Posterior vena cava (tissue), 2 donors: ENCODE measurements around the gene CAMTA1. TPM values are rescaled to one million over a fixed set of nuclear protein-coding genes. Genes with fewer than 3 reads are reported as not detected.
"Not testable (repeated sequence)": the region's sequence is repeated elsewhere in the genome, so short reads cannot be mapped to it uniquely, and the experiment has no call there.

ENCODE experiments used
- DNase-seq: peaks from one replicate; pipeline ENCODE4 v3.0.0-alpha.2; 2020; ENCODE audit warnings: low spot score
- intact Hi-C, 2 donors: fragments of 100-400 bp; cut with DNase I; formaldehyde crosslinking; loops; one replicate each; pipeline versions ENCODE4 v1.14.1 to v1.14.2; 2022 to 2023
- total RNA-seq, 2 donors: library from RNA; stranded (reverse); fragmentation: NEBNext Ultra II Directional; extraction: Animal tissue kit (Norgen Biotek cat#: 25700); gene quantifications; one replicate each; pipeline ENCODE4 v1.2.1, GENCODE V29; 2021
- donor health status: DM: yes; HTN: yes; CAD: no.
- donor health status: DM: yes; HTN: yes; CAD: no.

Gene CAMTA1
- total RNA-seq, 2 donors from 2014 or later = 65.1 to 76.4 TPM

GRCh38 chr1:6914706-6915105, 129.5 kb downstream of the CAMTA1 start:
- DNase-seq = no peak
- intact Hi-C loops = no loop called here

DNA sequence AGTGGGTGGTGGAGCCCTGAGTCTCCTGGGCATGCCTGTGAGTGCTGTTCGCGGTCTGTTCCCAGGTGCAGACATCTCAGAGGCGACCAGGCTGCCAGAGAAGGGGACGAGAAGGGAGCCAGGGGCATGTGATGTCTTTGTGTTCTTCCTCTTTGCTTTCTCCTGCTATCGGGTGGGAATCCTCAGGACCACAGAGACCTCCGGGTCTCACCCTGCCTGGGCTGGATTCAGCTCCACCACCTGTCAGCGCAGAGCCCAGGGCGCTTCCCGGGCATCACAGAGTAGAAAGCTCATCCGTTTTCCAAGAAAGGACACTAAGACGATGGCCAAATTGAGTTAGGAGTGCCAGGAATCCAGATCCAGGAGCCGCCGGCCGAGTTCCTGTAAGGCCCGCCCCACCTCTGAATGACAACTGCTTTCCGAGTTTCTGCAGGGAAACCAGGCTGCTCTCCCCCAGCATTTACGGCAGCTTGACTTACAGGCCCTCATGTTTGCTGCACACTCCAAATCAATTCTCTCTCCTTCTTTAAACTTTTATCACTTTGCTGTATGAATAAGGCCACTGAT, 130.8 kb downstream of the CAMTA1 start:
- intact Hi-C loops = no loop called here

GRCh38 chr1:6917067-6917466, 131.8 kb downstream of the CAMTA1 start:
- no peak for DNase-seq
- intact Hi-C loops = no loop called here

More for the DNA sequence above, 130.8 kb downstream of the CAMTA1 start:
- no peak for DNase-seq

- intact Hi-C loops = no loop called here
- DNase-seq = no peak
Observed at GRCh38 chr1:6918186-6918924, 133.1 kb downstream of the CAMTA1 start.

GRCh38 chr1:6918925-6919511, 133.8 kb downstream of the CAMTA1 start:
- intact Hi-C loops = no loop called here
- no peak for DNase-seq

DNA sequence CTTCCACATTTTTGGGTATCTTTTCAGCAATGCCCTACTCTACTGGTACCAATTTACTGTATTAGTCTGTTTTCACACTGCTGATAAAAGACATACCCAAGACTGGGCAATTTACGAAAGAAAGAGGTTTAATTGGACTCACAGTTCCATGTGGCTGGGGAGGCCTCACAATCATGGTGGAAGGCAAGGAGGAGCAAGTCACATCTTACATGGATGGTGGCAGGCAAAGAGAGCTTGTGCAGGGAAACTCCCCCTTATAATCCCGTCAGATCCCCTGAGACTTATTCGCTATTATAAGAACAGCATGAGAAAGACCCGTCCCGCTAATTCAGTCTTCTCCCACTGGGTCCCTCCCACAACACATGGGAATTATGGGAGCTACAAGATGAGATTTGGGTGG, 136.3 kb downstream of the CAMTA1 start:
- DNase-seq = not testable (repeated sequence)
- intact Hi-C loops = loop anchor here in 1 of 2 donors (10.0 kb wide), 1 partner anchor 1143 kb away; no protein-coding TSS in a partner anchor

GRCh38 chr1:6922096-6922931, 137.1 kb downstream of the CAMTA1 start:
- intact Hi-C loops = loop anchor here in 1 of 2 donors (10.0 kb wide), 1 partner anchor 1142 kb away; no protein-coding TSS in a partner anchor
- DNase-seq = peak; percentile 88

- intact Hi-C loops = loop anchor here in 1 of 2 donors (10.0 kb wide), 1 partner anchor 1142 kb away; no protein-coding TSS in a partner anchor
- DNase-seq = no peak
Observed at GRCh38 chr1:6923012-6923411, 137.8 kb downstream of the CAMTA1 start.

GRCh38 chr1:6923416-6923815, 138.2 kb downstream of the CAMTA1 start:
- no peak for DNase-seq
- intact Hi-C loops = loop anchor here in 1 of 2 donors (10.0 kb wide), 1 partner anchor 1141 kb away; no protein-coding TSS in a partner anchor

DNA sequence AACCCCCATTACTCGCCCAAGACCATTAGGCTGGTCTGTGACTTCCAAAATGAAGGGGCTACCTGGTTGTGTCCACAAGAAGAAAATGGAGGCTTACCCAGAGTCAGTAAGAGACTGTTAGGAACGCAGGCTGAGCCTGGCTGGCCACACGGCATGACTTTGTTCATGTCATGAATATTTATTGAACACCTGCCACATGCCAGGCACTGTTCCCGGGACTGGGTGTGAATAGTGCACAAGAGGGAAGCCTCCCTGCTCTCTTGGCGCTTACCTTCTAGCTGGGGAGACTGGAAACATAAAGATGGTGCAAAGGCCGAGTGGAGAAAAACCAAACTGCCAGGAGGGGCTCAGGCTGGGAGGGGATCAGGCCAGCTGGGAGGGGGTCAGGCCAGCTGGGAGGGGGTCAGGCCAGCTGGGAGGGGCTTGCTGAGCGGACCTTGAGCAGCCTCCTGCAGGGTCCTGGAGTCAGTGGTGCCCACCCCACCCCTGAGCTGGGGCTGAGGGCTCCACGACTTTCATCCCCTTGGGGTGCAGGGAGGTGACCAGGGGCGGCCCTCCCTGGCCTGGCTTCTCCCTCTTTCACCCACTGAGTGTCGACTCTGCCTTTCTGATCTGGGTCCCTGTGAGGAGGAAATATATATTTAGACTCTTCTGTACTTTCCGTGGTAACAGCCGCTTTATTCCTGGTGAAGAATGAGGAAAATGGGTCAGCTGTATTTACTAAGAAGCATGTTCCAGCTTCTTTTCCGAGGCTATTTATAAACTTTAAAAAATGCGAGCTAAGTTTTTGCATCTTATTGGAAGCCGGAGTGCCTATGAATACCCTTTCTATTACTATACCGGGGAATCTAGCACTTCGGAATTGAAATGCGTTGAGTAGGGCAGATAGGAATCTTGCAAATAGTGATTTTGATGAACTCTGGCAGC, 139.0 kb downstream of the CAMTA1 start:
- intact Hi-C loops = loop anchor here in 1 of 2 donors (10.0 kb wide), 1 partner anchor 1141 kb away; no protein-coding TSS in a partner anchor
- DNase-seq = no peak

DNA sequence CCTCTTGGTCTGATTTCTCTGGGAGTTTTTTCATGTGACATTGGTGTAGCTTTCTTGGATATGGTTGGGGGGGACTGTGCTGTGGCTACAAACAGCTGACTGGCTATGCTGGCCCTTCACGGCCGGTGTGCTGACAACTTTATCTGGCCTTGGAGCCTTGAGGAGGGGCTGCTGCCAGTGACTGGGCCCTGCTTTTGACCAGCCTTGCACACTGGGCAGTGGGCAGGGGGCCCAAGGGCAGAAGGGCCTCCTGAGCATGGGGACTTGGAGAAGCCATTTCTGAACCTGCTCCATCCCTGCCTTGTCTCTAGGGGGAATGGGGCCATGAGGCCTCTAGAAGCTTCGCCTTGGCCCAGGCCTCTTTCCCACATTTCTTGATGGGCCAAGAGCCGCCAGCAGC, 139.6 kb downstream of the CAMTA1 start:
- intact Hi-C loops = loop anchor here in 1 of 2 donors (10.0 kb wide), 1 partner anchor 1140 kb away; no protein-coding TSS in a partner anchor

DNA sequence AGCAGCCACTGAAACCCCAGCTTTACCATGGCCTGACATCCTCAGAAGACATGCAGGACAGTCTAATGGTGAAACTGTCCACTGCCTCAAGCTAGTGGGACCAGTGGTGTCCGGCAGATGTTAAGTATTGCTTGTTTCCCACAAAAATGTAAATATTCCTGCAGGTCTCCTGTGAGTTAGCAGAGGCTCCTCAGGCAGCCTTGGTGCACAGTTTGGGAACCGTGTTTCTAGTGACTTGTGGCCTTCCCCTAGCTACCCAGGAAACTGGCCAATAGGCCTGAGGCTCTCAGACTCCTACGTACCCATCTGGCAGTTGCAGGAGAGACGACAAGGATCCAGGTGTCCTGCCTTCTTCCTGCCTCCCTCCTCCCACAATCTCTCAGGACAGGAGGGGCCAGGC, 142.4 kb downstream of the CAMTA1 start:
- intact Hi-C loops = loop anchor here in 1 of 2 donors (10.0 kb wide), 1 partner anchor 1137 kb away; no protein-coding TSS in a partner anchor
- no peak for DNase-seq

More for the DNA sequence above, 139.6 kb downstream of the CAMTA1 start:
- no peak for DNase-seq

DNA sequence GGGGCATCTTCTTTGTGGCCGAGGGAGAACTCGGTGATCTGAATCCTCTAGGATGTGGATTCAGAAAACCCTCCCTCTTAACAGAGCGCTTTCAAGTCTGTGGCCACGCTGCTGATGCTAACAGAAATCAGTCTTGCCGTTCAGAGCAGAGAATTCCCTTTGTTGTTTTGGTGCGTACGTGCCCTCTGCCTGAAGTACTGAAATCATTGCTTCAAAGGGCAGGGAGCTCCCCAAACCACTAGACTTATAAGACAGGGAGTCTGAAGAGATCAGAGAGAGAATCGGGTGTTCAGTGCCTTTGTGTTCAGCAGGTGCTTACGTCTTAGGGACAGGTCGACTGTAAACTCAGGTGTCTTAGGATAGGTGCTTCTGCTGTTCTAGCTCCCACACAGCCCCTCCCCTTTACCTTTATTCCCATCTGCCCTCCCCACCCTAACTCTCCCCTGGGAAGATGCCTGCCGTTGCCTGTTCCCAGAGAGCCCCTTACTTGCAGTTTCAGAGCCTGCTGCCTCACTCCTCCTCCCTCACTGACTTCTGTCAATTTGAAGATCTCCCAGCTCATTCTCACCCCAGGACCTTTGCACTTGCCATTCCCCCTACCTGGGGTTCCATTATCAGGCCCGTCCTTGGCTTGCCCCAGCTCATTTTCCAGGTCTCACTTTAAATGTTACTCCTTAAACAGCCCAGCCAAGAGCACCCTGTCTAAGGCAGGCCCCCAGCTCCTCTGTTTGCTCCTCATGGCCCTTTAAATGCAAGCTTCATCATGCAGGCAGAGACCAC, 143.0 kb downstream of the CAMTA1 start:
- no peak for DNase-seq
- intact Hi-C loops = loop anchor here in 1 of 2 donors (10.0 kb wide), 1 partner anchor 1137 kb away; no protein-coding TSS in a partner anchor

DNA sequence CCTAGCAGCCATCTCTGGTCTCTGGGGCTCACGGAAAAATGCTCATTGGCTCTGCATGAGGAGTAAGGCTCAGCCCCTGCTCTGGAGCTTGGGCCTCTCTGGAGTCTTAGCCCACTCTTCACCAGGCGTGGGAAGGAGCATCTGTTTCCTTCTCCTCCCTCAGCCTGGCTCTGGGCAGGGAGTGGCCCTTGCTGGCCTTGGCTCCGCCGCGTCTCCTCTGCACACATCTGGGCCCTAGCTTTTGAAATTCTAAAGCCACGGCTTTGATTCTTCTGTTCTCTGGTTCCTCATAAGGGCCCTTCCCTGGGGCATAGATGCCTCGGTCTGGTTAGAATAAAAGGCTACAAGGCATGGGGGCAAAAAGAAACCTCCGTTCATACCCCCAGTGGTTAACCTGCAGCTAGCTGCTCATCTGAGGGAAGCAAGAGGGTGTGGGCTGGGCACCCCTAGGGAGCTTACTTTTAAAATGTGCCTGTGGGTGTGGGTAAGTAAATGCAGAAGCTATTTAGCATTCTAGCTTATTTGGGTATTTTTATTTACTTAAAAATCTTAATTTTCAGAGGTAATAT, 145.6 kb downstream of the CAMTA1 start:
- intact Hi-C loops = no loop called here
- no peak for DNase-seq

DNA sequence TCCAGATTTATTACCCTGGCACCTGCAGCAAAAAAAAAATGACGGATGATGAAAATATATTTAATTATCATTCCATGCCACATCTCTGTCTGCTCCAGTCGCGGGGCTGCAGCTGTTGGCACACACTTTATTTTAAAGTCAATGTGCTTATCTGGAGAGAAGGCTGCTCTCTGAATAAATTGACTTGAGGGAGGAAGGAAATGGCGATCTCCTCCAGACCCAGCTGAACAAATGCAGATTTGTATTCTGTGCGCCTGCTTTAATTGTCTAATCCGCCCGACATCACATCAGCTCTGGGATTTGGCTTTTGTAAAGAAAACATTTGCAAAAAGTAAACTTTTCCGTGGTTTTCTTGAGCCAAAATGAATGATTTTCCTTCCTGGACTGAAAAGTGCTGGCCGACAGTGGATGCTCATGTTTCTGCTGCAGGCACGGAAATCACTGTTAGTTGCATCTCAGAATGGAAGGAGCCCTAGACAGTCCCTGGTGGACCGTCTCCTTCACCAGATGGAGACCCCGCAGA, 150.2 kb downstream of the CAMTA1 start:
- intact Hi-C loops = no loop called here

GRCh38 chr1:6935911-6936690, 150.8 kb downstream of the CAMTA1 start:
- intact Hi-C loops = no loop called here
- peak; percentile 15 for DNase-seq

More for the DNA sequence above, 150.2 kb downstream of the CAMTA1 start:
- peak; percentile 16 for DNase-seq
